Coronary artery (tissue), 2 donors: ENCODE data around the gene MYOF.

Experiments
- DNase-seq: peaks from one replicate; pipeline ENCODE4 v3.0.0-alpha.2; 2017; ENCODE audit warnings: low spot score
- H3K27ac ChIP-seq, 2 donors: fragments of 200-600 bp; sonication (generic); one replicate each; pipeline ENCODE4 v1.5.1; 2016 to 2019
- H3K4me3 ChIP-seq: fragments of 200-600 bp; sonication (generic); 2 replicates; pipeline ENCODE4 v1.5.1; 2016; ENCODE audit warnings: mild to moderate bottlenecking, moderate library complexity
- CTCF ChIP-seq: fragments of 200-600 bp; sonication (generic); IDR thresholded peaks from one replicate; pipeline ENCODE4 v1.5.1; 2019; ENCODE audit warnings: antibody characterized with exemption

The MYOF gene

DNA sequence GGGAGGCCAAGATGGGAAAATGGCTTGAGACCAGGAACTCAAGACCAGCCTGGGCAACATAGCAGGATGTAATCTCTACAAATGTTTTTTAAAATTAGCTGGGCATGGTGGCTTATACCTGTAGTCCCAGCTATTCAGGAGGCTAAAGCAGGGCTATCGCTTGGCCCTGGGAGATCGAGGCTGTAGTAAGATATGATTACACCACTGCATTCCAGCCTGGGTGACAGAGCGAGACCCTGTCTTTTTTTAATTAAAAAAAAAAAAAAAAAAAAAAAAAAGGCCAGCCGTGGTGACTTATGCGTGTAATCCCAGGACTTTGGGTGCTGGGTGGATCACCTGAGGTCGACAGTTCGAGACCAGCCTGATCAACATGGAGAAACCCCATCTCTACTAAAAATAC, 27.4 kb downstream of the MYOF start:
- Histone ChIP-seq H3K27ac (peak overlapping the region in 1 of 2 donors; percentile 57), H3K4me3 (no peak overlapping the region)
- no peak for DNase-seq
- no peak for TF ChIP-seq CTCF

GRCh38 chr10:93454146-93454545, 28.0 kb downstream of the MYOF start:
- no peak for TF ChIP-seq CTCF
- no peak for DNase-seq
- Histone ChIP-seq H3K27ac (peak overlapping the region in 1 of 2 donors; percentile 57), H3K4me3 (no peak overlapping the region)

DNA sequence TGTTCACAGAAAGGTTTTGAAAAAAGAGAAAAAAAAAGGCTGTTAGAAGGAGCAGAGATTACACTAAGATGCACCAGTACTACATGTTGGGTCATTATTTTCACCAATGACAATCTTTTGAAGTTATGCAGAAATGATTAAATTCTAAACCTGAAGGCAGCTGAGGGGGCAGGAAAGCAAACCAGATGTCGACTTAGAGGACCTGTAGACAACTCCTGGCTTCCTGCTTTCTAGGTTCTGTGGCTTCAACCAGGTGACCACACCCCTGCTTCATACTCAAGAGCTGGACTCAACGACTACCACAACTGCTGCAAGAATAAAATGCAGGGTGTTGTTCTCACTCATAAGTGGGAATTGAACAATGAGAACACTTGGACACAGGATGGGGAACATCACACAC, 30.0 kb downstream of the MYOF start:
- TF ChIP-seq CTCF: no peak
- Histone ChIP-seq H3K4me3 (no peak overlapping the region), H3K27ac (no peak overlapping the region)
- no peak for DNase-seq

DNA sequence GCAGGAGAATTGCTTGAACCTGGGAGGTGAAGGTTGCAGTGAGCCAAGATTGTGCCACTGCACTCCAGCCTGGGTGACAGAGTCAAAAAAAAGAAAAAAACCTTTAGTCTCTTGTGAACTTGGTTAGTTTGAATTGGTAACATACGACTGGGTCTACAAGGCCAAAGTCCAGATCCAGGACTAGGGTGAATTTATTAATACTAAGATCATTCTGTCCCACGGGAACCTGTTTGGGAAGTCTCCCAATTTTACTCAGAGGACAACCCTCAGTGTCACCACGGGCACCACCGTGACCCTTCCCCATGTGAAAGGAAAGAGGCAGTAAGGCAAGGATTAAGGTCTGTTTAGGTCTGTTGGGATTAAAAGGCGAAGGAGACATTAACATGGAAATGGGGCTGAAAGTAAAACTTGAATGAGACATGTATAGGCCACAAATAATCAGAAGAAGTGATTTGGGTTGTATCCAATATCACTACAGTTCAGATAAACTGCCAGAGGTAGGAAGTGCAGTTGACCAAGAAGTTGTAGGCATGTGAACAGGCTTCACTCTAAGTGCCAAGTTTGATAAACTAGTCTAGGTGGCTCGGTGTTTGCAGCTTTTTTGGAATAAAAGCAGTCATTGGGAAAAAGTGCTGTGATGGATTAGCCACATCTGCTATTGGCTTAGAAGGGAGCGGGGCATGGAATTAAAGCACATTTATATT, 30.7 kb downstream of the MYOF start:
- DNase-seq: no peak
- H3K4me3 ChIP-seq: no peak overlapping the region
- H3K27ac ChIP-seq: no peak overlapping the region
- no peak for TF ChIP-seq CTCF

- Histone ChIP-seq H3K27ac (no peak overlapping the region), H3K4me3 (no peak overlapping the region)
- TF ChIP-seq CTCF: no peak
- no peak for DNase-seq
Measured at GRCh38 chr10:93447970-93448369, 34.2 kb downstream of the MYOF start.

GRCh38 chr10:93447019-93447418, 35.1 kb downstream of the MYOF start:
- H3K27ac ChIP-seq: peak overlapping the region in 1 of 2 donors; percentile 55
- H3K4me3 ChIP-seq: no peak overlapping the region
- no peak for DNase-seq
- TF ChIP-seq CTCF: no peak

DNA sequence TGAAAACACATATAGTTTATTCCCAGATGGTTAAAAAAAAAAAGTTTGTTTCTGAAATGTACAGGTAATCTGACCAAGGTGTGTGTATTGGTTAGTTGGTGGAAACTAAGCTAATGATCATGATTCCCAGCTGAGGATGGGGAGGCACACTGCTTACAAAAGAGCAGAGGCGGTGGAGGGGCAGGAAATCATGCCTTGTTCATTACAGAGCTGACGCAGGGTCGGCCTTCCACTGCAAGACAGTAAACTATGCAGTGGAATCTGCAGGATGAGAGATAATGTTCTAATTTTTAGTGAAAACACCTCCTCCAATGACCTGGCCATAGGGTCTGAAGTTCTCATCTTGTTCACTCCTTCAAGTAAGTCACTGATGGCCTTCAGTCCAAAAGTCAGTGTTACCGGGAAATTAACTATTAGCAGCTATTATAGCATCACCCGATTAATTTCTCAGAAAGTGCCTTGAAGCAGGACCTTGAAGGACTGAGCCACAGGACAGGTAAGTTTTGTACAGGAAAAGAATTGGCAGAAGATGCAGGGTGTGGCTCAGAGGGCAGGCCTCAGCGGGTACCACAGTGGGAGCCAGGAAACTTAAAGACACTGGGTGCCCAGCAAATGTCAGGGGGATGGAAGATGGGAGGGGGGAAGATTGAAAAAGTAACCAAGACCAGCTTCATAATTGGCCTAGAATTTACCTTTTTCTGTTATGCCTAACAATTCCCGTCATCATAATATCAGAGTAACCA, 36.0 kb downstream of the MYOF start:
- no peak for DNase-seq
- peak overlapping the region; percentile 80 to 93 for H3K27ac ChIP-seq
- TF ChIP-seq CTCF: no peak
- H3K4me3 ChIP-seq: peak overlapping the region; percentile 26
